Fibroblast of lung (primary cell): Measurements from ENCODE around the gene EPHB1. TPM values are rescaled to one million over a fixed set of nuclear protein-coding genes. Genes with fewer than 3 reads are reported as not detected.

Experiments
- DNase-seq, 2 donors: peaks; one replicate each; pipeline versions ENCODE4 v3.0.0 to v3.0.0-alpha.2; 2010; ENCODE audit warnings: low read depth in 2 of 2
- H2AFZ ChIP-seq: 2 replicates; pipeline ENCODE4 v1.5.1; 2012; ENCODE audit warnings: low read length, control low read depth, inconsistent platforms
- H3K27ac ChIP-seq: 2 replicates; pipeline ENCODE4 v1.5.1; 2011; ENCODE audit warnings: low read length, control low read depth; ENCODE audit not compliant: insufficient read depth
- H3K27me3 ChIP-seq: 2 replicates; pipeline ENCODE4 v1.5.1; 2011; ENCODE audit warnings: mild to moderate bottlenecking, low read length; ENCODE audit not compliant: control insufficient read depth, insufficient read depth
- H3K36me3 ChIP-seq: 2 replicates; pipeline ENCODE4 v1.5.1; 2011; ENCODE audit warnings: low read length; ENCODE audit not compliant: control insufficient read depth, insufficient read depth
- H3K4me1 ChIP-seq: 2 replicates; pipeline ENCODE4 v1.5.1; 2011; ENCODE audit warnings: low read length; ENCODE audit not compliant: control insufficient read depth, insufficient read depth; ENCODE audit errors: extremely low read depth
- H3K4me2 ChIP-seq: 2 replicates; pipeline ENCODE4 v1.5.1; 2011; ENCODE audit warnings: low read length, control low read depth; ENCODE audit not compliant: insufficient read depth; ENCODE audit errors: extremely low read depth
- H3K4me3 ChIP-seq, 4 experiments: fragments of 200-600 bp in 1 of 4; sonication (generic) in 1 of 4; replicated peaks in 1 of 4; 2 replicates each; pipeline ENCODE4 v1.5.1; 2011 to 2016; ENCODE audit warnings: low read length in 4 of 4, low read depth in 3 of 4, mild to moderate bottlenecking in 3 of 4, control low read depth in 2 of 4, inconsistent platforms in 1 of 4, mixed read lengths in 1 of 4; ENCODE audit not compliant: insufficient read depth in 1 of 4; ENCODE audit errors: control extremely low read depth in 1 of 4
- H3K79me2 ChIP-seq: 2 replicates; pipeline ENCODE4 v1.5.1; 2012; ENCODE audit warnings: mild to moderate bottlenecking, low read length, inconsistent platforms; ENCODE audit not compliant: control insufficient read depth, insufficient read depth
- H3K9ac ChIP-seq: 2 replicates; pipeline ENCODE4 v1.5.1; 2011; ENCODE audit warnings: mild to moderate bottlenecking, low read length, control low read depth; ENCODE audit not compliant: insufficient read depth
- H3K9me3 ChIP-seq: 2 replicates; pipeline ENCODE4 v1.5.1; 2012; ENCODE audit warnings: low read depth, low read length; ENCODE audit not compliant: control insufficient read depth, insufficient read depth
- H4K20me1 ChIP-seq: 2 replicates; pipeline ENCODE4 v1.5.1; 2011; ENCODE audit warnings: low read length; ENCODE audit not compliant: control insufficient read depth, insufficient read depth; ENCODE audit errors: extremely low read depth
- EZH2 ChIP-seq: IDR thresholded peaks from 2 replicates; pipeline ENCODE4 v1.5.1; 2012; ENCODE audit warnings: low read length, control low read depth, mild to moderate bottlenecking; ENCODE audit errors: missing control alignments
- polyA plus RNA-seq, 2 donors: library from polyadenylated mRNA; depleted of rRNA in 1 of 2; stranded (reverse) in 1 of 2; unstranded in 1 of 2; fragments of >200 nt; gene quantifications; 2 replicates each; pipeline ENCODE4 v1.2.1, GENCODE V29; 2011 to 2012; ENCODE audit warnings: missing spikeins in 1 of 2
- total RNA-seq: library from RNA; depleted of rRNA; stranded (reverse); fragments of >200 nt; gene quantifications from 2 replicates; pipeline ENCODE4 v1.2.1, GENCODE V29; 2014
- TF ChIP-seq, protein P1 (sequence below), 2 donors: IDR thresholded peaks in 1 of 2; conservative IDR thresholded peaks in 1 of 2; 1 replicate in 1 of 2; 2 replicates in 1 of 2; pipeline ENCODE4 v1.5.1; 2011 to 2012; ENCODE audit warnings: low read length in 2 of 2, control low read depth in 1 of 2, inconsistent platforms in 1 of 2, low read depth in 1 of 2, mild to moderate bottlenecking in 1 of 2

Gene EPHB1
- total and polyA plus RNA-seq, 2 donors (not counting 1 experiment from before 2014, with no cell fraction given) = 0.14 to 0.50 TPM

GRCh38 chr3:134749802-134750553 is 45.1 kb upstream of the EPHB1 start:
- Histone ChIP-seq H2AFZ (no peak overlapping the region), H3K9me3 (no peaks in the 10 kb centered on the region), H3K36me3 (no peaks in the 10 kb centered on the region), H3K4me1 (no peaks in the 10 kb centered on the region), H3K27ac (no peak overlapping the region), H4K20me1 (no peaks in the 10 kb centered on the region), H3K79me2 (no peaks in the 10 kb centered on the region), H3K9ac (no peak overlapping the region), H3K27me3 (no peaks in the 10 kb centered on the region), H3K4me3 (no peak overlapping the region), H3K4me2 (no peak overlapping the region)
- no peak for TF ChIP-seq EZH2
- TF ChIP-seq, protein P1, sequence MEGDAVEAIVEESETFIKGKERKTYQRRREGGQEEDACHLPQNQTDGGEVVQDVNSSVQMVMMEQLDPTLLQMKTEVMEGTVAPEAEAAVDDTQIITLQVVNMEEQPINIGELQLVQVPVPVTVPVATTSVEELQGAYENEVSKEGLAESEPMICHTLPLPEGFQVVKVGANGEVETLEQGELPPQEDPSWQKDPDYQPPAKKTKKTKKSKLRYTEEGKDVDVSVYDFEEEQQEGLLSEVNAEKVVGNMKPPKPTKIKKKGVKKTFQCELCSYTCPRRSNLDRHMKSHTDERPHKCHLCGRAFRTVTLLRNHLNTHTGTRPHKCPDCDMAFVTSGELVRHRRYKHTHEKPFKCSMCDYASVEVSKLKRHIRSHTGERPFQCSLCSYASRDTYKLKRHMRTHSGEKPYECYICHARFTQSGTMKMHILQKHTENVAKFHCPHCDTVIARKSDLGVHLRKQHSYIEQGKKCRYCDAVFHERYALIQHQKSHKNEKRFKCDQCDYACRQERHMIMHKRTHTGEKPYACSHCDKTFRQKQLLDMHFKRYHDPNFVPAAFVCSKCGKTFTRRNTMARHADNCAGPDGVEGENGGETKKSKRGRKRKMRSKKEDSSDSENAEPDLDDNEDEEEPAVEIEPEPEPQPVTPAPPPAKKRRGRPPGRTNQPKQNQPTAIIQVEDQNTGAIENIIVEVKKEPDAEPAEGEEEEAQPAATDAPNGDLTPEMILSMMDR (conservative IDR thresholded peaks at IDR 0.05 in 1 of 2, IDR thresholded peaks at IDR 0.05 in 1 of 2; ENCODE audit: low read depth in 1 of 2, low read length in 2 of 2) = no peak
- no peak for DNase-seq

GRCh38 chr3:134751831-134752230 is 43.2 kb upstream of the EPHB1 start:
- Histone ChIP-seq H3K4me3 (no peak overlapping the region), H3K4me2 (no peak overlapping the region), H4K20me1 (no peaks in the 10 kb centered on the region), H3K36me3 (no peaks in the 10 kb centered on the region), H3K27ac (no peak overlapping the region), H3K4me1 (no peaks in the 10 kb centered on the region), H3K27me3 (no peaks in the 10 kb centered on the region), H3K9ac (no peak overlapping the region), H2AFZ (no peak overlapping the region), H3K79me2 (no peaks in the 10 kb centered on the region), H3K9me3 (no peaks in the 10 kb centered on the region)
- DNase-seq = no peak
- TF ChIP-seq, protein P1 (conservative IDR thresholded peaks at IDR 0.05 in 1 of 2, IDR thresholded peaks at IDR 0.05 in 1 of 2; ENCODE audit: low read depth in 1 of 2, low read length in 2 of 2) = no peak
- no peak for TF ChIP-seq EZH2

GRCh38 chr3:134752761-134753461 is 42.1 kb upstream of the EPHB1 start:
- no peak for DNase-seq
- Histone ChIP-seq H3K4me2 (no peak overlapping the region), H3K9ac (no peak overlapping the region), H3K4me1 (no peaks in the 10 kb centered on the region), H3K36me3 (no peaks in the 10 kb centered on the region), H3K27ac (no peak overlapping the region), H3K27me3 (no peaks in the 10 kb centered on the region), H3K9me3 (no peaks in the 10 kb centered on the region), H4K20me1 (no peaks in the 10 kb centered on the region), H3K4me3 (no peak overlapping the region), H3K79me2 (no peaks in the 10 kb centered on the region), H2AFZ (no peak overlapping the region)
- no peak for TF ChIP-seq EZH2
- TF ChIP-seq, protein P1 (conservative IDR thresholded peaks at IDR 0.05 in 1 of 2, IDR thresholded peaks at IDR 0.05 in 1 of 2; ENCODE audit: low read depth in 1 of 2, low read length in 2 of 2) = no peak
